Measurements from ENCODE around the gene NUP54. TPM values are rescaled to one million over a fixed set of nuclear protein-coding genes. Genes with fewer than 3 reads are reported as not detected.

The NUP54 gene
- total and polyA plus RNA-seq, 4 donors = 19.8 to 45.5 (median 31.6) TPM

GRCh38 chr4:76127754-76128153, 20.4 kb downstream of the NUP54 start:
- ATAC-seq (ENCODE audit: low FRiP score) (no peak), DNase-seq (no peak)
- H3K4me1 ChIP-seq (ENCODE audit: control insufficient read depth in 1 of 2, insufficient read depth in 2 of 2, low read length in 2 of 2) = no peaks in the 10 kb centered on the region
- no peaks in the 10 kb centered on the region for H3K9me3 ChIP-seq (ENCODE audit: control insufficient read depth, low read length)
- WGBS, 2 donors = 93 to 96% methylated on average over 3 of the region's 3 CpGs
- peaks cover 2 to 4% of the 10 kb centered on the region in 2 donors for H3K36me3 ChIP-seq (ENCODE audit: control insufficient read depth in 1 of 2, insufficient read depth in 2 of 2, low read length in 1 of 2)
- no peaks in the 10 kb centered on the region for H3K27me3 ChIP-seq (ENCODE audit: control insufficient read depth in 1 of 2, insufficient read depth in 2 of 2, low read length in 1 of 2)
- intact Hi-C loops (cut with DNase I) = no loop called here
- H3K4me3 ChIP-seq (ENCODE audit: low read length in 2 of 2) = no peak overlapping the region
- H3K27ac ChIP-seq (ENCODE audit: low read depth in 1 of 2, low read length in 2 of 2) = no peak overlapping the region

GRCh38 chr4:76125816-76126215, 22.4 kb downstream of the NUP54 start:
- Histone ChIP-seq H3K27ac (ENCODE audit: low read depth in 1 of 2, low read length in 2 of 2) (no peak overlapping the region), H3K36me3 (ENCODE audit: control insufficient read depth in 1 of 2, insufficient read depth in 2 of 2, low read length in 1 of 2) (peaks cover 2 to 4% of the 10 kb centered on the region in 2 donors), H3K27me3 (ENCODE audit: control insufficient read depth in 1 of 2, insufficient read depth in 2 of 2, low read length in 1 of 2) (no peaks in the 10 kb centered on the region), H3K4me3 (ENCODE audit: low read length in 2 of 2) (no peak overlapping the region), H3K4me1 (ENCODE audit: control insufficient read depth in 1 of 2, insufficient read depth in 2 of 2, low read length in 2 of 2) (no peaks in the 10 kb centered on the region), H3K9me3 (ENCODE audit: control insufficient read depth, low read length) (no peaks in the 10 kb centered on the region)
- ATAC-seq (ENCODE audit: low FRiP score) = no peak
- intact Hi-C loops (cut with DNase I) = no loop called here
- DNase-seq = no peak

- H3K9me3 ChIP-seq (ENCODE audit: control insufficient read depth, low read length) = no peaks in the 10 kb centered on the region
- H3K27ac ChIP-seq (ENCODE audit: low read depth in 1 of 2, low read length in 2 of 2) = no peak overlapping the region
- ATAC-seq (ENCODE audit: low FRiP score) = no peak
- no peak for DNase-seq
- H3K27me3 ChIP-seq (ENCODE audit: control insufficient read depth in 1 of 2, insufficient read depth in 2 of 2, low read length in 1 of 2) = no peaks in the 10 kb centered on the region
- H3K4me3 ChIP-seq (ENCODE audit: low read length in 2 of 2) = no peak overlapping the region
- intact Hi-C loops (cut with DNase I) = no loop called here
- no peaks in the 10 kb centered on the region for H3K4me1 ChIP-seq (ENCODE audit: control insufficient read depth in 1 of 2, insufficient read depth in 2 of 2, low read length in 2 of 2)
- peaks cover 3 to 7% of the 10 kb centered on the region in 2 donors for H3K36me3 ChIP-seq (ENCODE audit: control insufficient read depth in 1 of 2, insufficient read depth in 2 of 2, low read length in 1 of 2)
- WGBS, 2 donors = 89 to 91% methylated on average over 4 of the region's 4 CpGs
These were observed 28.0 kb downstream of the NUP54 start for GRCh38 chr4:76120199-76120598.

- Histone ChIP-seq H3K9me3 (ENCODE audit: control insufficient read depth, low read length) (no peaks in the 10 kb centered on the region), H3K36me3 (ENCODE audit: control insufficient read depth in 1 of 2, insufficient read depth in 2 of 2, low read length in 1 of 2) (peaks cover 3 to 5% of the 10 kb centered on the region in 2 donors), H3K4me3 (ENCODE audit: low read length in 2 of 2) (no peak overlapping the region), H3K27me3 (ENCODE audit: control insufficient read depth in 1 of 2, insufficient read depth in 2 of 2, low read length in 1 of 2) (no peaks in the 10 kb centered on the region), H3K4me1 (ENCODE audit: control insufficient read depth in 1 of 2, insufficient read depth in 2 of 2, low read length in 2 of 2) (no peaks in the 10 kb centered on the region), H3K27ac (ENCODE audit: low read depth in 1 of 2, low read length in 2 of 2) (no peak overlapping the region)
- intact Hi-C loops (cut with DNase I) = no loop called here
- DNase-seq (no peak), ATAC-seq (ENCODE audit: low FRiP score) (no peak)
- WGBS, 2 donors = 96 to 97% methylated on average over 5 of the region's 5 CpGs
These were observed 30.7 kb downstream of the NUP54 start for GRCh38 chr4:76117536-76117935.

DNA sequence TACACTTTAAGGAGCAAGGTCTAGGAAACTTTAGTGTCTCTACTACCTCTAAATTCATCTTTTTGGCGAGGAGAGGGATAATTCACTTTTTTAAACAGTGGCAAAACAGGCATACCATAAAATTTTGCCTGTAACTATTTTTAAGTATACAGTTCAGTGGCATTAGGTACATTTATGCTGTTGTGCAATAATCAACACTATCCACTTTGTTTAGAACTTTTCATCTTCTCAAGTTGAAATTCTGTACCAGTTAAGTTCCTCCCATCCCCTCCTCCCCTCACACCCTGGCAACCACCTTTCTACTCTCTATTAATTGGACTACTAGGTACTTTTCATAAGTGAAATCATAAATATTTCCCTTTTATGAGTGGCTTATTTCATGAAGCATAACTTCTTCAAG, 31.4 kb downstream of the NUP54 start:
- intact Hi-C loops (cut with DNase I) = no loop called here
- DNase-seq = no peak
- no peaks in the 10 kb centered on the region for H3K4me1 ChIP-seq (ENCODE audit: control insufficient read depth in 1 of 2, insufficient read depth in 2 of 2, low read length in 2 of 2)
- no peak for ATAC-seq (ENCODE audit: low FRiP score)
- H3K36me3 ChIP-seq (ENCODE audit: control insufficient read depth in 1 of 2, insufficient read depth in 2 of 2, low read length in 1 of 2) = peaks cover 3 to 7% of the 10 kb centered on the region in 2 donors
- H3K4me3 ChIP-seq (ENCODE audit: low read length in 2 of 2) = no peak overlapping the region
- no peak overlapping the region for H3K27ac ChIP-seq (ENCODE audit: low read depth in 1 of 2, low read length in 2 of 2)
- WGBS, 2 donors = 92 to 98% methylated on average over 1 of the region's 1 CpG
- H3K27me3 ChIP-seq (ENCODE audit: control insufficient read depth in 1 of 2, insufficient read depth in 2 of 2, low read length in 1 of 2) = no peaks in the 10 kb centered on the region
- H3K9me3 ChIP-seq (ENCODE audit: control insufficient read depth, low read length) = no peaks in the 10 kb centered on the region

GRCh38 chr4:76108467-76109181, 39.6 kb downstream of the NUP54 start:
- H3K9me3 ChIP-seq (ENCODE audit: control insufficient read depth, low read length) = no peaks in the 10 kb centered on the region
- H3K4me1 ChIP-seq (ENCODE audit: control insufficient read depth in 1 of 2, insufficient read depth in 2 of 2, low read length in 2 of 2) = no peaks in the 10 kb centered on the region
- H3K27me3 ChIP-seq (ENCODE audit: control insufficient read depth in 1 of 2, insufficient read depth in 2 of 2, low read length in 1 of 2) = no peaks in the 10 kb centered on the region
- H3K4me3 ChIP-seq (ENCODE audit: low read length in 2 of 2) = no peak overlapping the region
- DNase-seq (no peak), ATAC-seq (ENCODE audit: low FRiP score) (no peak)
- H3K27ac ChIP-seq (ENCODE audit: low read depth in 1 of 2, low read length in 2 of 2) = no peak overlapping the region
- peaks cover 0 to 1% of the 10 kb centered on the region in 2 donors for H3K36me3 ChIP-seq (ENCODE audit: control insufficient read depth in 1 of 2, insufficient read depth in 2 of 2, low read length in 1 of 2)
- WGBS, 2 donors = 67 to 69% methylated on average over 5 of the region's 5 CpGs
- intact Hi-C loops (cut with DNase I) = no loop called here

GRCh38 chr4:76106442-76106841, 41.8 kb downstream of the NUP54 start:
- intact Hi-C loops (cut with DNase I) = no loop called here
- Histone ChIP-seq H3K9me3 (ENCODE audit: control insufficient read depth, low read length) (no peaks in the 10 kb centered on the region), H3K27me3 (ENCODE audit: control insufficient read depth in 1 of 2, insufficient read depth in 2 of 2, low read length in 1 of 2) (no peaks in the 10 kb centered on the region), H3K4me1 (ENCODE audit: control insufficient read depth in 1 of 2, insufficient read depth in 2 of 2, low read length in 2 of 2) (no peaks in the 10 kb centered on the region), H3K4me3 (ENCODE audit: low read length in 2 of 2) (no peak overlapping the region), H3K27ac (ENCODE audit: low read depth in 1 of 2, low read length in 2 of 2) (no peak overlapping the region), H3K36me3 (ENCODE audit: control insufficient read depth in 1 of 2, insufficient read depth in 2 of 2, low read length in 1 of 2) (no peaks in the 10 kb centered on the region)
- DNase-seq (no peak), ATAC-seq (ENCODE audit: low FRiP score) (no peak)
- 67 to 72% methylated on average over 4 of the region's 4 CpGs for WGBS, 2 donors

DNA sequence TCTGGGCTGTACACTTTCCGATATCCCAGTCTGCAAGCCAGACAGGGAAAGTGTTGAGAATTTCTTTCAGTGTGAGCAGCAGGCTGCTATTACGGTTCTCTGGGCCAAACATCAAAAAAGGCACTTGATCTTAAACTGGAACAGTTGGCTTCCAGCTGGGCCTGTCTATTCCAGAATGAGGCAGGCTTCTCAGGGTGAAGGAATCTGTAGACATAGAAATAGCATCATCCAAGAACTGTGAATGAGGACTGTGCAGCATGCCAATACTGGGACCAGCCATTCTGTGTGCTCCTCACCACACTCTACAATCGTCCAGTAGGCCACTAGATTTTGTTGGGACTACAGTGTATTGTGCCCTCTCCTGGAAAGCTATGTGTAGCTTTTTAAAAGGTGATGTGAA, 42.5 kb downstream of the NUP54 start:
- intact Hi-C loops (cut with DNase I) = no loop called here
- ATAC-seq (ENCODE audit: low FRiP score) (no peak), DNase-seq (no peak)
- no peak overlapping the region for H3K27ac ChIP-seq (ENCODE audit: low read depth in 1 of 2, low read length in 2 of 2)
- H3K4me3 ChIP-seq (ENCODE audit: low read length in 2 of 2) = no peak overlapping the region
- WGBS, 2 donors = 47 to 48% methylated on average over 3 of the region's 3 CpGs
- H3K9me3 ChIP-seq (ENCODE audit: control insufficient read depth, low read length) = no peaks in the 10 kb centered on the region
- no peaks in the 10 kb centered on the region for H3K4me1 ChIP-seq (ENCODE audit: control insufficient read depth in 1 of 2, insufficient read depth in 2 of 2, low read length in 2 of 2)
- no peaks in the 10 kb centered on the region for H3K27me3 ChIP-seq (ENCODE audit: control insufficient read depth in 1 of 2, insufficient read depth in 2 of 2, low read length in 1 of 2)
- H3K36me3 ChIP-seq (ENCODE audit: control insufficient read depth in 1 of 2, insufficient read depth in 2 of 2, low read length in 1 of 2) = no peaks in the 10 kb centered on the region

GRCh38 chr4:76096076-76096475, 52.1 kb downstream of the NUP54 start:
- Histone ChIP-seq H3K27me3 (ENCODE audit: control insufficient read depth in 1 of 2, insufficient read depth in 2 of 2, low read length in 1 of 2) (no peaks in the 10 kb centered on the region), H3K36me3 (ENCODE audit: control insufficient read depth in 1 of 2, insufficient read depth in 2 of 2, low read length in 1 of 2) (no peaks in the 10 kb centered on the region), H3K27ac (ENCODE audit: low read depth in 1 of 2, low read length in 2 of 2) (no peak overlapping the region), H3K9me3 (ENCODE audit: control insufficient read depth, low read length) (peaks cover 1% of the 10 kb centered on the region), H3K4me1 (ENCODE audit: control insufficient read depth in 1 of 2, insufficient read depth in 2 of 2, low read length in 2 of 2) (no peaks in the 10 kb centered on the region), H3K4me3 (ENCODE audit: low read length in 2 of 2) (no peak overlapping the region)
- DNase-seq (no peak), ATAC-seq (ENCODE audit: low FRiP score) (no peak)
- intact Hi-C loops (cut with DNase I) = no loop called here
- WGBS, 2 donors = 94 to 97% methylated on average over 3 of the region's 3 CpGs
